ENCODE data around the gene ARSA. TPM values are rescaled to one million over a fixed set of nuclear protein-coding genes. Genes with fewer than 3 reads are reported as not detected.

Gene ARSA
- total and polyA plus RNA-seq, 2 experiments from 2014 or later, result 8.1 to 8.2 TPM

GRCh38 chr22:50586416-50586815 is 41.5 kb downstream of the ARSA start (continued):
- no peak for TF ChIP-seq ZNF462 (CRISPR knock-in tag; IDR thresholded peaks at IDR 0.05)
- no peak for TF ChIP-seq ZNF114 (CRISPR knock-in tag; IDR thresholded peaks at IDR 0.05)
- no peak for TF ChIP-seq CTCF (conservative IDR thresholded peaks at IDR 0.05; ENCODE audit: low read depth in 2 of 2)
- TF ChIP-seq CREB1 (CRISPR knock-in tag; IDR thresholded peaks at IDR 0.05; ENCODE audit: low read depth), result no peak

GRCh38 chr22:50585781-50586180 is 42.2 kb downstream of the ARSA start:
- Mint-ChIP-seq H3K4me3 (no peak overlapping the region), H3K27ac (no peak overlapping the region), H3K27me3 (ENCODE audit: insufficient read depth, low read depth, poor library complexity) (peaks cover 10% of the 10 kb centered on the region), H3K36me3 (ENCODE audit: low read depth) (no peaks in the 10 kb centered on the region; the same call in 2 of the 3 replicates), H3K4me1 (peaks cover 7% of the 10 kb centered on the region), H3K9me3 (no peaks in the 10 kb centered on the region)
- no peaks in the 10 kb centered on the region for H3K9me2 ChIP-seq (ENCODE audit: insufficient read depth)
- H3K79me2 ChIP-seq (replicated peaks; ENCODE audit: insufficient read depth), result no peaks in the 10 kb centered on the region
- 0 out of 2 replicates have a peak, but pooled peaks cover 3% of the 10 kb centered on the region for H4K20me1 ChIP-seq (replicated peaks; ENCODE audit: insufficient read depth)
- H3K4me1 ChIP-seq (ENCODE audit: insufficient read depth), result peaks cover 8% of the 10 kb centered on the region
- no peak for ATAC-seq
- H3K27ac ChIP-seq (ENCODE audit: low read depth), result no peak overlapping the region
- H2AFZ ChIP-seq, result no peak overlapping the region
- H3K4me2 ChIP-seq, result no peak overlapping the region
- H3K4me3 ChIP-seq, result no peak overlapping the region
- H3K27me3 ChIP-seq (ENCODE audit: insufficient read depth), result peaks cover 17% of the 10 kb centered on the region; the same call in 1 of the 2 replicates
- DNase-seq (ENCODE audit: low spot score), result no peak
- H3F3A ChIP-seq (replicated peaks; ENCODE audit: low read depth), result peaks cover 15% of the 10 kb centered on the region
- no peaks in the 10 kb centered on the region for H3K36me3 ChIP-seq (ENCODE audit: insufficient read depth)
- TF ChIP-seq NANOG (IDR thresholded peaks at IDR 0.05; ENCODE audit: borderline replicate concordance) (no peak), ZNF462 (CRISPR knock-in tag; IDR thresholded peaks at IDR 0.05) (no peak), STAT1 (IDR thresholded peaks at IDR 0.05; ENCODE audit: unreplicated experiment) (no peak), ETS1 (IDR thresholded peaks at IDR 0.05) (no peak)

Data from GM23338 (cell line).